Lower leg skin (tissue), 3 donors: ENCODE data around the gene TFCP2.

Experiments used
- POLR2A ChIP-seq, 2 donors: fragments of 450-650 bp; IDR thresholded peaks; one replicate each; pipeline ENCODE4 v1.6.1; 2016 to 2017; ENCODE audit warnings: antibody characterized with exemption in 2 of 2, mild to moderate bottlenecking in 1 of 2, moderate library complexity in 1 of 2
- TF ChIP-seq, protein P1 (sequence below), 3 donors: fragments of 450-650 bp; IDR thresholded peaks; one replicate each; pipeline ENCODE4 v1.5.1; 2016; ENCODE audit warnings: antibody characterized with exemption in 3 of 3, mild to moderate bottlenecking in 3 of 3, moderate library complexity in 2 of 3

DNA sequence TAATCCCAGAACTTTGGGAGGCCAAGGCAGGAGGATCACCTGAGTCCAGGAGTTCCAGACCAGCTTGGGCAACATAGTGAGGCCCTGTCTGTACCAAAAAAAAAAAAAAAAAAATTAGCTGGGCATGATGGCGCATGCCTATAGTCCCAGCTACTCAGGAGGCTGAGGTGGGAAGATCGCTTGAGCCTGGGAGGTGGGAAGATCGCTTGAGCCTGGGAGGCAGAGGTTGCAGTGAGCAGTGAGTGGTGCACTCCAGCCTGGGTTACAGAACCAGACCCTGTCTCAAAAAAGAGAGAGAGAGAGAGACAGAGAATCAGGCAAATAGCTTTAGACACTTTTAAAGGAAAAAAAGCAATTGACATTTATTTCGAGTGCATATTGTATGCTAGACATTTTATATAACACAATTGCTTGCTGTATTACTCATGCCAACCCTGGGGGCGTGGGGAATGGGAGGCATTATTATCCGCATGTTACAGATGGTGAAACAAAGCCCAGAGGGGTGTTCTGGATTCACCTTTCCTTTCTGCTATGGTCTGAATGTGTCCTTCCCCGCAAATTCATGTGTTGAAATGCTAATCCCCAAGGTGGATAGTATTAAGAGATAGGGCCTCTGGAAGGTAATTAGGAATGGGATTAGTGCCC is 35.2 kb upstream of the TFCP2 start:
- TF ChIP-seq, protein P1, sequence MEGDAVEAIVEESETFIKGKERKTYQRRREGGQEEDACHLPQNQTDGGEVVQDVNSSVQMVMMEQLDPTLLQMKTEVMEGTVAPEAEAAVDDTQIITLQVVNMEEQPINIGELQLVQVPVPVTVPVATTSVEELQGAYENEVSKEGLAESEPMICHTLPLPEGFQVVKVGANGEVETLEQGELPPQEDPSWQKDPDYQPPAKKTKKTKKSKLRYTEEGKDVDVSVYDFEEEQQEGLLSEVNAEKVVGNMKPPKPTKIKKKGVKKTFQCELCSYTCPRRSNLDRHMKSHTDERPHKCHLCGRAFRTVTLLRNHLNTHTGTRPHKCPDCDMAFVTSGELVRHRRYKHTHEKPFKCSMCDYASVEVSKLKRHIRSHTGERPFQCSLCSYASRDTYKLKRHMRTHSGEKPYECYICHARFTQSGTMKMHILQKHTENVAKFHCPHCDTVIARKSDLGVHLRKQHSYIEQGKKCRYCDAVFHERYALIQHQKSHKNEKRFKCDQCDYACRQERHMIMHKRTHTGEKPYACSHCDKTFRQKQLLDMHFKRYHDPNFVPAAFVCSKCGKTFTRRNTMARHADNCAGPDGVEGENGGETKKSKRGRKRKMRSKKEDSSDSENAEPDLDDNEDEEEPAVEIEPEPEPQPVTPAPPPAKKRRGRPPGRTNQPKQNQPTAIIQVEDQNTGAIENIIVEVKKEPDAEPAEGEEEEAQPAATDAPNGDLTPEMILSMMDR (IDR thresholded peaks at IDR 0.05) = no peak
- no peak for TF ChIP-seq POLR2A (IDR thresholded peaks at IDR 0.05)
